Gastroesophageal sphincter (tissue), 3 donors: ENCODE data around the gene C3orf20.

Source experiments
- CTCF ChIP-seq, 4 experiments: fragments of 200-600 bp in 2 of 4; fragments of 450-650 bp in 2 of 4; sonication (generic) in 1 of 4; IDR thresholded peaks; one replicate each; pipeline ENCODE4 v1.5.1; 2017 to 2019; ENCODE audit warnings: antibody characterized with exemption in 4 of 4, mild to moderate bottlenecking in 2 of 4, moderate library complexity in 2 of 4
- EP300 ChIP-seq: sonication (generic); formaldehyde crosslinking; IDR thresholded peaks from one replicate; pipeline ENCODE4 v1.6.1; 2017; ENCODE audit warnings: antibody characterized with exemption, mild to moderate bottlenecking
- POLR2A ChIP-seq, 2 donors: fragments of 450-650 bp; IDR thresholded peaks; one replicate each; pipeline ENCODE4 v1.6.1; 2017; ENCODE audit warnings: antibody characterized with exemption in 2 of 2, mild to moderate bottlenecking in 2 of 2, moderate library complexity in 1 of 2
- POLR2AphosphoS5 ChIP-seq: sonication (generic); formaldehyde crosslinking; IDR thresholded peaks from one replicate; pipeline ENCODE4 v1.6.1; 2017; ENCODE audit warnings: antibody characterized with exemption

DNA sequence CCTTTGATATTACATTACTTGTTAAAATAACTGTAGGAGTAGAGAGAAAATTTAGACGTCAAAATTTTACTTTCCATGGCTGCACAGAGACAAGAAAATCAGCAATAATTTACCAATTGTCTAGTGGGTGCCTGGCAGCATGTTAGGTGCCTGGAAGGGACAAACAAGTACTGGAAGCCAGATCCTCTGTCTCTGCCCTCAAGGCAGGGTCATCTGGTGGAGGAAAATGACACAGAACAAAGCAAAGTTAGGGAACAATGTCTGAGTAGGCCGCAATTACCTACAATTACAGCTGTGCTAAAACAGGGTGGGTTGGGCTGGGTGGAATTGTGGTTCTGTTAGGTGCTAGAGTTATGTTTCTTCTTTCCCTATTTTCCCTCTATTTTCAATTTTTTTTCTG is 16.0 kb upstream of the C3orf20 start:
- TF ChIP-seq CTCF (IDR thresholded peaks at IDR 0.05): no peak
- TF ChIP-seq POLR2A (IDR thresholded peaks at IDR 0.05): no peak
- TF ChIP-seq POLR2AphosphoS5: no peak
- no peak for TF ChIP-seq EP300
